Lower leg skin (tissue), 4 donors: Measurements from ENCODE around the gene FBXL13. TPM values are rescaled to one million over a fixed set of nuclear protein-coding genes. Genes with fewer than 3 reads are reported as not detected.

Experiments
- DNase-seq, 2 donors: peaks; one replicate each; pipeline ENCODE4 v3.0.0-alpha.2; 2019; ENCODE audit warnings: low spot score in 2 of 2
- H3K4me3 ChIP-seq: fragments of 200-600 bp; sonication (generic); 2 replicates; pipeline ENCODE4 v1.5.1; 2017; ENCODE audit warnings: mild to moderate bottlenecking, low read depth; ENCODE audit not compliant: poor library complexity, severe bottlenecking
- CTCF ChIP-seq, 3 donors: fragments of 450-650 bp; IDR thresholded peaks; one replicate each; pipeline ENCODE4 v1.5.1; 2016; ENCODE audit warnings: antibody characterized with exemption in 3 of 3, mild to moderate bottlenecking in 3 of 3, moderate library complexity in 2 of 3
- POLR2A ChIP-seq, 2 donors: fragments of 450-650 bp; IDR thresholded peaks; one replicate each; pipeline ENCODE4 v1.6.1; 2016 to 2017; ENCODE audit warnings: antibody characterized with exemption in 2 of 2, mild to moderate bottlenecking in 1 of 2, moderate library complexity in 1 of 2
- WGBS, 2 donors: methylation state at CpG; one replicate each; pipeline ENCODE4 v1.1.5; 2018; 5-methylcytosine and 5-hydroxymethylcytosine counted together
- intact Hi-C: fragments of 100-400 bp; cut with DNase I; formaldehyde crosslinking; loops from one replicate; pipeline ENCODE4 v1.15.0; 2023; ENCODE audit warnings: low total_unique reads
- total RNA-seq, 4 donors: library from RNA; depleted of rRNA; stranded (reverse); fragments of >200 nt; gene quantifications; one replicate each; pipeline ENCODE4 v1.1.0, GENCODE V29; 2016

FBXL13 gene
- total RNA-seq, 4 donors from 2014 or later, result 0.78 to 1.5 (median 1.1) TPM; not detected in 1

GRCh38 chr7:102864958-102865357, 209.6 kb downstream of the FBXL13 start:
- intact Hi-C loops, result no loop called here
- no peak for TF ChIP-seq POLR2A (IDR thresholded peaks at IDR 0.05)
- no peak for TF ChIP-seq CTCF (IDR thresholded peaks at IDR 0.05)
- no peak overlapping the region for H3K4me3 ChIP-seq

GRCh38 chr7:102860351-102860811, 214.2 kb downstream of the FBXL13 start:
- intact Hi-C loops, result no loop called here
- WGBS, 2 donors, result 41 to 42% methylated on average over 3 of the region's 3 CpGs
- TF ChIP-seq POLR2A (IDR thresholded peaks at IDR 0.05), result no peak
- TF ChIP-seq CTCF (IDR thresholded peaks at IDR 0.05), result no peak
- no peak overlapping the region for H3K4me3 ChIP-seq
- no peak for DNase-seq

More at GRCh38 chr7:102864958-102865357, 209.6 kb downstream of the FBXL13 start:
- WGBS, 2 donors, result 72 to 81% methylated on average over 2 of the region's 2 CpGs
- DNase-seq, result no peak

- DNase-seq, result no peak
- intact Hi-C loops, result no loop called here
- H3K4me3 ChIP-seq, result no peak overlapping the region
- WGBS, 2 donors, result 81 to 86% methylated on average over 3 of the region's 3 CpGs
- TF ChIP-seq POLR2A (IDR thresholded peaks at IDR 0.05) (no peak), CTCF (IDR thresholded peaks at IDR 0.05) (no peak)
Observed at GRCh38 chr7:102859799-102860125, 214.8 kb downstream of the FBXL13 start.

- TF ChIP-seq CTCF (IDR thresholded peaks at IDR 0.05) (no peak), POLR2A (IDR thresholded peaks at IDR 0.05) (no peak)
- 53 to 55% methylated on average over 4 of the region's 4 CpGs for WGBS, 2 donors
- DNase-seq, result no peak
- no peak overlapping the region for H3K4me3 ChIP-seq
- intact Hi-C loops, result no loop called here
Observed at GRCh38 chr7:102859084-102859798, 215.4 kb downstream of the FBXL13 start.

- no peak for DNase-seq
- intact Hi-C loops, result no loop called here
- no peak for TF ChIP-seq CTCF (IDR thresholded peaks at IDR 0.05)
- TF ChIP-seq POLR2A (IDR thresholded peaks at IDR 0.05), result no peak
- H3K4me3 ChIP-seq, result no peak overlapping the region
Observed at GRCh38 chr7:102856036-102856435, 218.6 kb downstream of the FBXL13 start.

GRCh38 chr7:102849538-102849937, 225.1 kb downstream of the FBXL13 start:
- WGBS, 2 donors, result 65 to 69% methylated on average over 3 of the region's 3 CpGs
- TF ChIP-seq CTCF (IDR thresholded peaks at IDR 0.05) (no peak), POLR2A (IDR thresholded peaks at IDR 0.05) (no peak)
- no peak for DNase-seq
- no peak overlapping the region for H3K4me3 ChIP-seq
- intact Hi-C loops, result no loop called here
